RWPE1 (cell line): ENCODE measurements around the gene HADHB.
"Not testable (repeated sequence)": the region's sequence is repeated elsewhere in the genome, so short reads cannot be mapped to it uniquely, and the experiment has no call there.

Experiments used
- CTCF ChIA-PET: fragments of 350-600 bp; sonication (Branson Sonifier 250); formaldehyde crosslinking; extraction: SDS; loops from one replicate; lab custom pipeline; 2021; lab: Yijun Ruan, JAX
- POLR2A ChIA-PET: fragments of 400-600 bp; formaldehyde crosslinking; extraction: SDS; loops from one replicate; lab custom pipeline; 2020; ENCODE audit warnings: antibody characterized with exemption; ENCODE audit not compliant: low non-redundant PET; lab: Yijun Ruan, JAX
- DNase-seq: peaks from one replicate; pipeline ENCODE4 v3.0.0; 2012; ENCODE audit warnings: low spot score
- H3K27ac ChIP-seq: fragments of 450-650 bp; 2 replicates; pipeline ENCODE4 v1.5.1; 2017
- TF ChIP-seq, protein P1 (sequence below): fragments of 450-650 bp; conservative IDR thresholded peaks from 2 replicates; pipeline ENCODE4 v1.5.1; 2017; ENCODE audit warnings: low read depth, mild to moderate bottlenecking

Gene HADHB

DNA sequence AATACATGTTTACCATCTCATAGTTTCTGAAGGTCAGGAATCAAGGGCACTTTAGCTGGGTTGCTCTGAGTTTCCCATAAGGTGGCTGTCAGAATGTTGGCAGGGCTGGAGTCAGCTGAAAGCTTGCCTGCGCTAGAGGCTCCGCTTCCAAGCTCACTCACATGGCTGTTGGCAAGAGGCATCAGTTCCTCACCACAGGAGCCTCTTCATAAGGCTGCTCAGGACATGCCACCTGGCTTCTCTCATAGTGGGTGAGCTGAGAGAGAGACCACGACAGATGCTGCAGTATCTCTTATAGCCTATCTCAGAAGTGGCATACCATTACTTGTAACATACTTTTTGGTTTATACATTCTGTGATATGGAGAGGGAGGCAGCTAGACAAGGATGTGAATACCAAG, 7.2 kb downstream of the HADHB start:
- ChIA-PET CTCF (interaction anchor here (0.6 to 0.7 kb wide), 3 partner anchors 9 to 237 kb away, joined by 3 to 5 read pairs (median 3); no protein-coding TSS in a partner anchor), POLR2A (no interaction called here)
- TF ChIP-seq, protein P1, sequence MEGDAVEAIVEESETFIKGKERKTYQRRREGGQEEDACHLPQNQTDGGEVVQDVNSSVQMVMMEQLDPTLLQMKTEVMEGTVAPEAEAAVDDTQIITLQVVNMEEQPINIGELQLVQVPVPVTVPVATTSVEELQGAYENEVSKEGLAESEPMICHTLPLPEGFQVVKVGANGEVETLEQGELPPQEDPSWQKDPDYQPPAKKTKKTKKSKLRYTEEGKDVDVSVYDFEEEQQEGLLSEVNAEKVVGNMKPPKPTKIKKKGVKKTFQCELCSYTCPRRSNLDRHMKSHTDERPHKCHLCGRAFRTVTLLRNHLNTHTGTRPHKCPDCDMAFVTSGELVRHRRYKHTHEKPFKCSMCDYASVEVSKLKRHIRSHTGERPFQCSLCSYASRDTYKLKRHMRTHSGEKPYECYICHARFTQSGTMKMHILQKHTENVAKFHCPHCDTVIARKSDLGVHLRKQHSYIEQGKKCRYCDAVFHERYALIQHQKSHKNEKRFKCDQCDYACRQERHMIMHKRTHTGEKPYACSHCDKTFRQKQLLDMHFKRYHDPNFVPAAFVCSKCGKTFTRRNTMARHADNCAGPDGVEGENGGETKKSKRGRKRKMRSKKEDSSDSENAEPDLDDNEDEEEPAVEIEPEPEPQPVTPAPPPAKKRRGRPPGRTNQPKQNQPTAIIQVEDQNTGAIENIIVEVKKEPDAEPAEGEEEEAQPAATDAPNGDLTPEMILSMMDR, result no peak
- DNase-seq, result no peak
- no peak overlapping the region for H3K27ac ChIP-seq

DNA sequence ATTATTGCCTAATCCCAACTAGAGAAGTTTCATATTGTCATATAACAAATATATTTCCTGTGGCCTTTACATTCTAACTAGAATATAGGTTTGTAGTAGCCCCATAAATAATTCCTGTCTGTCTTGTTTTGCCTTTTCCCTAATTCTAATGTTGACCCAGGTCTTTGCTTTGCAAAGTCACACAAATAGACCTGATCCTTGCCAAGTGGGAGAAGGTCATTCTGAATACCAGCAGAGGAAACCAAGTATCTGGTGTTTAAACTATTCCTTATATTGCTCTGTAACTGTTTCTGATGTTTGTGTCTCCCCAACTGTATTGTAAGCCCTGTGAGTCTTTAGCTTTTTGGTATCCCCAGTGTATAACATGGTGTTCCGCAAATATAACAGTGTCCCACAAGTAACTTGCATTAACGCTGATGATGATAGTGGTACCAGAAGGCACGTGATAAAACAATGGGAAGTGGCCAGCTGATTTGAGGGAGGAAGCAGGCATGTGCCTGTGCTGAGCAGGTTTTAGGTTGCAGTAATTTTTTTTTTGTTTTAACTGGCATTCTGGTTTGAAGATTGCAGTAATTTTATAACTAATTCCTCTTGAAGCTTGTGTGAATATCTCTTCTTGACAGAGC, 11.1 kb downstream of the HADHB start:
- TF ChIP-seq, protein P1, result no peak
- no peak overlapping the region for H3K27ac ChIP-seq
- no peak for DNase-seq
- ChIA-PET CTCF (interaction anchor here (0.8 kb wide), 1 partner anchor 37 kb away, joined by 3 read pairs; no protein-coding TSS in a partner anchor), POLR2A (interaction anchor here (0.7 kb wide), 1 partner anchor 11 kb away, joined by 4 read pairs; no protein-coding TSS in a partner anchor)

DNA sequence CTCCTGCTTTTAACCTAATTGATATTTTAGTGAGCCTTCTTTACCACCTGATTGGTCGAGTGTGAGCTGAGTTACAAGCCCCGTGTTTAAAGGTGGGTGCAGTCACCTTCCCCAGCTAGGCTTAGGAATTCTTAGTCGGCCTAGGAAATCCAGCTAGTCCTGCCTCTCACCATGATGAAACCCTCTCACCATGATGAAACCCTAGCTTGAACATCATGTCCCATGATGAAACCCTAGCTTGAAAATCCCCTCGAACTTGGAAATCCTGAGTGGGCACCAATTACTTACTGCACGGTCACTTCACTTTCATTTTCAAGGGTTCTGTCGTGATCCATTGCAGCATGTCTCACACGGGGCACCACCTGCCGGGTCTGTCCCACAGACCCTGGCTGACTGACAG, 14.1 kb downstream of the HADHB start:
- H3K27ac ChIP-seq, POLR2A ChIA-PET, DNase-seq, CTCF ChIA-PET: not testable (repeated sequence)

DNA sequence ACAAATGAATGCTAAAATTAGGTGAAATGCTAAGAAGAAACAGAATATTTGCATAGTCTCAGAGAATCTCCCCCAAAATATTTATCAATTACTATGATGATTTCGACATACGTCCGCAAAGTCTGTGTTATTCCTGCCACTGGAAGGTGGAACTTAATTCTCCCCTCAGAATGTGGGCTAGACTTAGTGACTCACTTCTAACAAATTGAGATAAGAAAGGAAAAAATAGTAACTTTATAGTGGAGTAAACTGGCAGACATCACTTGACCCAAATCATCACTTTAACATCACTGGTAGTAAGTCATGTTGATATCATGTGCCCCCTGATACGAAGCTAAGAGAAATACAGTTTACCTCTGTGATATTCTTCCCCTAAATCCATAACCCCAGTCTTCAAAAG, 23.5 kb downstream of the HADHB start:
- CTCF ChIA-PET, result no interaction called here
- no peak overlapping the region for H3K27ac ChIP-seq
- POLR2A ChIA-PET, result no interaction called here
- no peak for DNase-seq
- TF ChIP-seq, protein P1, result no peak

DNA sequence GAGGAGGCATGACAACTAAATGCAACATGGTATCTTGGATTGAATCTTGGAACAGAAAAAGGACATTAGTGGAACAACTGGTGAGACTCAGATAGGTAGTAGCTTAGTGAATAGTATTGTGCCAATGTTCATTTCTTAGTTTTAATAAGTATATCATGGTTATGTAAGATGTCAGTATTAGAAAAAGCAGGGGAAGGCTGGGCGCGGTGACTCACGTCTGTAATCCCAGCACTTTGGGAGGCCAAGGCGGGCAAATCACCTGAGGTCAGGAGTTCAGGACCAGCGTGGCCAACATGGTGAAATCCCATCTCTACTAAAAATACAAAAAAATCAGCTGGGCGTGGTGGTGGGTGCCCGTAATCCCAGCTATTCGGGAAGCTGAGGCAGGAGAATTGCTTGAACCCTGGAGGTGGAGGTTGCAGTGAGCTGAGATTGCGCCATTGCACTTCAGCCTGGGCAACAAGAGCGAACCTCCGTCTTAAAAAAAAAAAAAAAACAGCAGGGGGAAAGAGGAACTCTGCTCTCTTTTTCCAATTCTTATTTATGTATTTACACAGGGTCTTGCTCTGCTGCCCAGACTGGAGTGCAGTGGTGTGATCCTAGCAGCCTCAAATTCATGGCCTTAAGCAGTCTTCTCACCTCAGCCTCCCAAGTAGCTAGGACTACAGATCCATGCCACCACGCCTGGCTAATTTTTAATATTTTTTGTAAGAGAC, 24.1 kb downstream of the HADHB start:
- DNase-seq, CTCF ChIA-PET, POLR2A ChIA-PET: not testable (repeated sequence)
- H3K27ac ChIP-seq, result peak overlapping the region; percentile 80

DNA sequence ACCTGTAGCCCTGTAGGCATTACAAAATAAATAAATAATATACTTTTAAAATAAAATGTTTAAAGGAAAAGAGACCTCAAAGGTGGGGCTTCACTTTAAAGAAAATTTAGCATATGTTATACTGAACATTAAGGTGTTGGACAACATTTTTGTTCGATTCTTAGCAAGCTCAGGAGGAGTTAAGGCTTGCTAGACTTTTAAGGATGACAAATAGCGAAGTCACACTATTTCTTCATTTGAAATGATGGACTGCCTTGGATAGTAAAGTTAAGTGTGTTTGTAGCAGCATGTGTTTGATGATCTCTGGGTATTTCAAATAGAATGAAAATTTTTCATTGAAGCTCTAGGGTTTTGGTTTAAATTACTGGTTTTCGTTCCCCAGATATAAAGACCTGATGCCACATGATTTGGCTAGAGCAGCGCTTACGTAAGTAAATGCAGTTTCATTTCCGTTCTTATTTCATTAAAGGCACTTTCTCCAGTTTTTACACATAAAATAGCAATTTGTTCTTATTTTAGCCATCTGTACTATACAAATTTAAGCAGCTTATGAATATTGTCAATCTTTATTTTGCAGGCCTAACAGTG, 24.9 kb downstream of the HADHB start:
- POLR2A ChIA-PET, result no interaction called here

DNA sequence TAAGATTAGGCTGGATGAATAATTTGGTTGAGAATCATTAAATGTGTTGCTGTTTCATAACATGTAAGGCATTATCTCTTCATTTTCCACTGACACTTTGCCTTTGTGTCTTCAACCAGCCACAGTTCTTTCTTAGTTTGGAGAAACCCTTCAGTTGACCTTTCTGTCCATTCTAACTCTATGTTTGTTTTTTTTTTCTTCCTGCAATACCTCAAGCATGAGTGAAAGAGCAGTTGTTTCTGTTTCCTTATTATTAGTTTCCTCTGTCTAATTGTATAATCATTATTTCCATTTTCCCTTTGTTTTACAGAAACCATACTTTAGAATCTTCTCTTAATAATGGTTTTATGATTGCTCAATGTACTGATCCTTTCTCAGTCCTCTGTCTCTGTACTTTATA, 25.6 kb downstream of the HADHB start:
- H3K27ac ChIP-seq, result peak overlapping the region; percentile 47
- ChIA-PET CTCF (no interaction called here), POLR2A (no interaction called here)
- TF ChIP-seq, protein P1, result no peak
- no peak for DNase-seq

More for the DNA sequence above, 24.9 kb downstream of the HADHB start:
- peak overlapping the region; percentile 80 for H3K27ac ChIP-seq
- TF ChIP-seq, protein P1, result no peak
- CTCF ChIA-PET, result interaction anchor here (0.6 kb wide), 1 partner anchor 36 kb away, joined by 6 read pairs; no protein-coding TSS in a partner anchor
- DNase-seq, result peak; percentile 43
